K562 (cell line): Measurements from ENCODE around the gene DDX20.

Source experiments
- PHF21A ChIP-seq: fragments of 450-650 bp; IDR thresholded peaks from 2 replicates; pipeline ENCODE4 v1.6.1; 2017; ENCODE audit warnings: low read depth, borderline replicate concordance
- SAP30 ChIP-seq: fragments of 200-600 bp; sonication (generic); IDR thresholded peaks from 2 replicates; pipeline ENCODE4 v1.6.1; 2012; ENCODE audit warnings: borderline replicate concordance, low read depth, mild to moderate bottlenecking, moderate library complexity, low read length, control low read depth, inconsistent platforms; ENCODE audit not compliant: insufficient read depth, poor library complexity, severe bottlenecking

DNA sequence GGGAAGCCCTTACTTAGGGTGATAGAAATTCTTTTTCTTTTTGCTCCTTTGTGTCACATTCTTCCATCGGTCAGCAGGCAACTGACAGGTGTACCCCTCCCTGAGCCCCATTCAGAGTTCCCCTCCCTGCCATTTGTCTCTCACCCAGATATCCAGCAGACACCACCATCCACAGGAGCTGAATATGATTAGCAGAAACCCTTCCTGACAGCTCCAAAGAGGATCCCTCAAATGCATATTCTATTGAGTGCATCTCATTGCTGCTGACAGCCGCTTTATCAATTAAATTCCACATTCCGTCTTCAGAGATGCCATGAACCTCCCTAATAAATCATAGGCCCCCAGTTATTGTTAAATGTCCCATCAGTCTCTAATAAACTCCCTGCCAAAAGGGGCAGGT lies 6.1 kb upstream of the DDX20 start:
- TF ChIP-seq SAP30 (no peak), PHF21A (no peak)
